Smooth muscle cell (in vitro differentiated cells): ENCODE results near the gene ITLN1. TPM values are rescaled to one million over a fixed set of nuclear protein-coding genes. Genes with fewer than 3 reads are reported as not detected.

Experiments used
- DNase-seq: peaks from one replicate; lab custom pipeline; 2025; ENCODE audit not compliant: unreplicated experiment; lab: John Stamatoyannopoulos, UW
- H2AFZ ChIP-seq: fragments of 200-600 bp; sonication (generic); 2 replicates; pipeline ENCODE4 v1.6.0; 2016; ENCODE audit warnings: antibody characterized with exemption, low read depth, mild to moderate bottlenecking
- H3F3A ChIP-seq: fragments of 200-600 bp; sonication (generic); 2 replicates; pipeline ENCODE4 v1.6.0; 2017; ENCODE audit warnings: antibody characterized with exemption, low read depth
- H3K27ac ChIP-seq: fragments of 200-600 bp; sonication (generic); 2 replicates; pipeline ENCODE4 v1.5.1; 2016; ENCODE audit warnings: low read depth, mild to moderate bottlenecking
- H3K27me3 ChIP-seq: fragments of 200-600 bp; sonication (generic); 2 replicates; pipeline ENCODE4 v1.6.1; 2016; ENCODE audit warnings: low read depth, mild to moderate bottlenecking
- H3K36me3 ChIP-seq: fragments of 200-600 bp; sonication (generic); 2 replicates; pipeline ENCODE4 v1.5.1; 2016; ENCODE audit warnings: low read depth
- H3K4me1 ChIP-seq: fragments of 200-600 bp; sonication (generic); 2 replicates; pipeline ENCODE4 v1.5.1; 2016; ENCODE audit warnings: low read depth
- H3K4me2 ChIP-seq: fragments of 200-600 bp; sonication (generic); 2 replicates; pipeline ENCODE4 v1.6.0; 2016; ENCODE audit warnings: mild to moderate bottlenecking
- H3K4me3 ChIP-seq: fragments of 200-600 bp; sonication (generic); 2 replicates; pipeline ENCODE4 v1.5.1; 2016; ENCODE audit warnings: mild to moderate bottlenecking
- H3K79me2 ChIP-seq: fragments of 200-600 bp; sonication (generic); 2 replicates; pipeline ENCODE4 v1.6.0; 2016; ENCODE audit warnings: low read depth, mild to moderate bottlenecking
- H3K9ac ChIP-seq: fragments of 200-600 bp; sonication (generic); 2 replicates; pipeline ENCODE4 v1.6.0; 2016; ENCODE audit warnings: low read depth
- H3K9me3 ChIP-seq: fragments of 200-600 bp; sonication (generic); replicated peaks from 2 replicates; pipeline ENCODE4 v1.5.1; 2016; ENCODE audit warnings: low read depth
- H4K20me1 ChIP-seq: fragments of 200-600 bp; sonication (generic); 2 replicates; pipeline ENCODE4 v1.6.0; 2016; ENCODE audit warnings: low read depth
- CTCF ChIP-seq: fragments of 200-600 bp; sonication (generic); IDR thresholded peaks from 2 replicates; pipeline ENCODE4 v1.5.1; 2017; ENCODE audit warnings: borderline replicate concordance, mild to moderate bottlenecking, antibody characterized with exemption; ENCODE audit not compliant: insufficient read depth, poor library complexity, severe bottlenecking
- WGBS: methylation state at CpG from one replicate; pipeline ENCODE4 v1.1.7; 2016; ENCODE audit warnings: low lambda C conversion rate; 5-methylcytosine and 5-hydroxymethylcytosine counted together
- polyA plus RNA-seq: library from polyadenylated mRNA; unstranded; fragments of >200 nt; fragmentation: Nextera tagmentation; extraction: Ambion mirVana; gene quantifications from 2 replicates; pipeline ENCODE4 v1.2.1, GENCODE V29; 2016
- total RNA-seq: library from RNA; depleted of rRNA; stranded (reverse); fragments of >200 nt; gene quantifications from 2 replicates; pipeline ENCODE4 v1.2.3, GENCODE V29; 2014

ITLN1 gene
- total and polyA plus RNA-seq, 2 experiments from 2014 or later = not detected

- H3K4me2 ChIP-seq = no peak overlapping the region
- no peaks in the 10 kb centered on the region for H3K9me3 ChIP-seq
- H3K27me3 ChIP-seq = no peaks in the 10 kb centered on the region
- H3K9ac ChIP-seq = no peak overlapping the region
- no peaks in the 10 kb centered on the region for H4K20me1 ChIP-seq
- no peak overlapping the region for H3K4me3 ChIP-seq
- 76% methylated on average over 6 of the region's 6 CpGs for WGBS
- peaks cover 4% of the 10 kb centered on the region for H3K4me1 ChIP-seq
- H3F3A ChIP-seq = no peaks in the 10 kb centered on the region
- no peak overlapping the region for H2AFZ ChIP-seq
- H3K27ac ChIP-seq = no peak overlapping the region
- no peaks in the 10 kb centered on the region for H3K36me3 ChIP-seq
- no peak for DNase-seq
- H3K79me2 ChIP-seq = no peaks in the 10 kb centered on the region
- TF ChIP-seq CTCF = no peak
Observed at GRCh38 chr1:160910170-160910750, 25.3 kb upstream of the ITLN1 start.

- no peaks in the 10 kb centered on the region for H3K27me3 ChIP-seq
- H3K79me2 ChIP-seq = no peaks in the 10 kb centered on the region
- H3K27ac ChIP-seq = no peak overlapping the region
- no peak overlapping the region for H3K9ac ChIP-seq
- no peaks in the 10 kb centered on the region for H3K9me3 ChIP-seq
- H4K20me1 ChIP-seq = no peaks in the 10 kb centered on the region
- no peak for DNase-seq
- H3K4me2 ChIP-seq = no peak overlapping the region
- no peak overlapping the region for H2AFZ ChIP-seq
- no peaks in the 10 kb centered on the region for H3K36me3 ChIP-seq
- TF ChIP-seq CTCF = no peak
- H3K4me3 ChIP-seq = no peak overlapping the region
- peaks cover 4% of the 10 kb centered on the region for H3K4me1 ChIP-seq
- H3F3A ChIP-seq = no peaks in the 10 kb centered on the region
- WGBS = 44% methylated on average over 7 of the region's 7 CpGs
Observed at GRCh38 chr1:160907976-160908375, 23.0 kb upstream of the ITLN1 start.

- Histone ChIP-seq H4K20me1 (no peaks in the 10 kb centered on the region), H3K27me3 (no peaks in the 10 kb centered on the region), H3K4me2 (no peak overlapping the region), H3K9me3 (no peaks in the 10 kb centered on the region), H3K4me3 (no peak overlapping the region), H3K4me1 (no peaks in the 10 kb centered on the region), H3K27ac (no peak overlapping the region), H3K9ac (no peak overlapping the region), H3K79me2 (no peaks in the 10 kb centered on the region), H3K36me3 (no peaks in the 10 kb centered on the region), H2AFZ (no peak overlapping the region), H3F3A (no peaks in the 10 kb centered on the region)
- DNase-seq = no peak
- 88% methylated on average over 4 of the region's 4 CpGs for WGBS
- TF ChIP-seq CTCF = no peak
Observed at GRCh38 chr1:160905617-160905989, 20.6 kb upstream of the ITLN1 start.
